Keratinocyte (primary cell): ENCODE results near the gene MYO15B.

ENCODE experiments used
- EZH2 ChIP-seq: IDR thresholded peaks from one replicate; pipeline ENCODE4 v1.6.1; 2012; ENCODE audit warnings: inconsistent platforms, mild to moderate bottlenecking, low read length, moderate library complexity
- TF ChIP-seq, protein P1 (sequence below), 3 experiments: IDR thresholded peaks in 1 of 3; conservative IDR thresholded peaks in 1 of 3; optimal IDR thresholded peaks in 1 of 3; 2 replicates in 2 of 3; 3 replicates in 1 of 3; pipeline versions ENCODE3 to v1.5.1; 2011; ENCODE audit warnings: low read length in 3 of 3, mild to moderate bottlenecking in 3 of 3, moderate library complexity in 2 of 3, control low read depth in 1 of 3, inconsistent platforms in 1 of 3; ENCODE audit not compliant: insufficient read depth in 2 of 3; ENCODE audit errors: extremely low read depth in 1 of 3

DNA sequence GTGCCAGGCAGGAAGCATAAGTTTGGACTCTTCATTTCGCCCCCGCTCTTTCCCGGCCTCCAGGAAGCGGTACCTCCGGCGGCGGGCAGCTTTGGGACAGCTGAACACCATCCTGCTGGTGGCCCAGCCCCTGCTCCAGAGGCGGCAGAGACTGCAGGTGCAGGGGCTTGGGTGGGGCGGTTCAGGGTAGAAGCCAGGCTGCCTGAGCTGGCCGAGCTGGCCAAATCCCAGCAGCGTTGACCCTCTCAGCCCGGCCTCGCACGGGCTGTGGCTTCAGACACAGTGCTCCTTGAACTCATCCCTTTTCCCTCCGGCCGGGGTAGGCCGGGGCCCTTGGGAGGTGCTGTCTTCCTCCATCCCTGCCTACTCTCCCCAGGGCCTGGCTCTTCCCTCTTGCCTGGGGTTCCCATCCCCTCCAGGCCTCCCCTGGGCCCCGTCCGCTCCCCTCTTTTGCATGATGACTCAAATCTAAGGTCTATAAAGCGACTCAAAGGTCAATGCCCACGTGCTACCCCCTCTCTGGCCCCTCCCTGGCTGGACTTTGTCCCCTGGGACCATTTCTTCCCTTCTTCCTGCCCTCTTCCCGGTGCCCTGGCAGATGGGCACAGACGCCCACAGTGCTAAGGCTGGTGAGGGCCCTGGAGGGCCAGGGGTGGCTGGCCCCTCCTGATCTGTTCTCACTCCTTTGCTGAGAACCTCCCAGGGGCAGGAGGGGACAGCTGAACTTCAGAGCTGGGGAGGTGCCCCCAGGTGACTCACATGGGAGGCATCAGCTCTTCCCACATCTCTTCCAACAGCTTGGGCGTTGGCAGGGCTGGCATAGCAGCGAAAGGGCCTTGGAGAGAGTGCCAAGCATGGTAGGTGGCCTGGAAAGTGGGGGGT, 22.7 kb downstream of the MYO15B start:
- TF ChIP-seq, protein P1, sequence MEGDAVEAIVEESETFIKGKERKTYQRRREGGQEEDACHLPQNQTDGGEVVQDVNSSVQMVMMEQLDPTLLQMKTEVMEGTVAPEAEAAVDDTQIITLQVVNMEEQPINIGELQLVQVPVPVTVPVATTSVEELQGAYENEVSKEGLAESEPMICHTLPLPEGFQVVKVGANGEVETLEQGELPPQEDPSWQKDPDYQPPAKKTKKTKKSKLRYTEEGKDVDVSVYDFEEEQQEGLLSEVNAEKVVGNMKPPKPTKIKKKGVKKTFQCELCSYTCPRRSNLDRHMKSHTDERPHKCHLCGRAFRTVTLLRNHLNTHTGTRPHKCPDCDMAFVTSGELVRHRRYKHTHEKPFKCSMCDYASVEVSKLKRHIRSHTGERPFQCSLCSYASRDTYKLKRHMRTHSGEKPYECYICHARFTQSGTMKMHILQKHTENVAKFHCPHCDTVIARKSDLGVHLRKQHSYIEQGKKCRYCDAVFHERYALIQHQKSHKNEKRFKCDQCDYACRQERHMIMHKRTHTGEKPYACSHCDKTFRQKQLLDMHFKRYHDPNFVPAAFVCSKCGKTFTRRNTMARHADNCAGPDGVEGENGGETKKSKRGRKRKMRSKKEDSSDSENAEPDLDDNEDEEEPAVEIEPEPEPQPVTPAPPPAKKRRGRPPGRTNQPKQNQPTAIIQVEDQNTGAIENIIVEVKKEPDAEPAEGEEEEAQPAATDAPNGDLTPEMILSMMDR (optimal IDR thresholded peaks at IDR 0.05 in 1 of 3, IDR thresholded peaks at IDR 0.05 in 1 of 3, conservative IDR thresholded peaks at IDR 0.05 in 1 of 3; ENCODE audit: extremely low read depth in 1 of 3, insufficient read depth in 2 of 3, low read length in 3 of 3) = no peak
- no peak for TF ChIP-seq EZH2
